Ramos (cell line): Measurements from ENCODE around the gene CST11.

Experiments
- in situ Hi-C: fragments of 300-500 bp; cut with MboI; formaldehyde crosslinking; loops from one replicate; pipeline ENCODE4 v1.14.3; 2022; ENCODE audit warnings: low sequenced_read_pairs; ENCODE audit not compliant: unreplicated experiment

The CST11 gene

GRCh38 chr20:23403751-23404150 lies 48.9 kb downstream of the CST11 start:
- in situ Hi-C loops = no loop called here

GRCh38 chr20:23401051-23401450 lies 51.6 kb downstream of the CST11 start:
- in situ Hi-C loops = no loop called here
